HEK293 (cell line): Measurements from ENCODE around the gene SBF1.

Experiments used
- CTCF ChIA-PET: fragments of 350-600 bp; formaldehyde crosslinking; extraction: SDS; loops from one replicate; lab custom pipeline; 2021; ENCODE audit warnings: antibody characterized with exemption; lab: Yijun Ruan, JAX
- POLR2A ChIA-PET: fragments of 300-600 bp; formaldehyde crosslinking; extraction: SDS; loops from one replicate; lab custom pipeline; 2020; ENCODE audit warnings: antibody characterized with exemption, inconsistent platforms; lab: Yijun Ruan, JAX
- H3K27ac ChIP-seq: fragments of 200-500 bp; sonication (Bioruptor generic); 2 replicates; pipeline ENCODE4 v1.5.1; 2014; ENCODE audit warnings: low read depth, low read length, control low read depth, inconsistent platforms; ENCODE audit errors: extremely low read depth
- H3K36me3 ChIP-seq, 2 experiments: fragments of 200-500 bp in 1 of 2; sonication (Bioruptor generic) in 1 of 2; 1 replicate in 1 of 2; 2 replicates in 1 of 2; pipeline ENCODE4 v1.5.1; 2014 to 2017; ENCODE audit warnings: inconsistent platforms in 2 of 2, low read length in 2 of 2; ENCODE audit not compliant: control insufficient read depth in 2 of 2, insufficient read depth in 1 of 2
- H3K4me1 ChIP-seq: fragments of 200-500 bp; sonication (Bioruptor generic); 2 replicates; pipeline ENCODE4 v1.5.1; 2014; ENCODE audit warnings: mild to moderate bottlenecking, low read length, inconsistent platforms; ENCODE audit not compliant: control insufficient read depth, insufficient read depth
- H3K4me3 ChIP-seq: 2 replicates; pipeline ENCODE4 v1.5.1; 2011; ENCODE audit warnings: low read depth, mild to moderate bottlenecking, control low read depth, low read length, moderate library complexity
- H3K9me3 ChIP-seq: fragments of 200-500 bp; sonication (Bioruptor generic); 2 replicates; pipeline ENCODE4 v1.5.1; 2014; ENCODE audit warnings: low read depth, low read length, inconsistent platforms; ENCODE audit not compliant: control insufficient read depth, insufficient read depth
- AEBP2 ChIP-seq: fragments of 450-650 bp; formaldehyde crosslinking; IDR thresholded peaks from 2 replicates; pipeline ENCODE4 v1.5.1; 2016; ENCODE audit warnings: missing biosample characterization, missing genetic modification characterization, borderline replicate concordance
- HOXC10 ChIP-seq: sonication (generic); formaldehyde crosslinking; IDR thresholded peaks from 2 replicates; pipeline ENCODE4 v1.8.1; 2023; ENCODE audit warnings: mild to moderate bottlenecking, missing genetic modification reagents
- KLF9 ChIP-seq: fragments of 450-650 bp; formaldehyde crosslinking; IDR thresholded peaks from 2 replicates; pipeline ENCODE4 v1.5.1; 2016; ENCODE audit warnings: missing biosample characterization, missing genetic modification characterization, low read depth
- SALL2 ChIP-seq: fragments of 450-650 bp; formaldehyde crosslinking; IDR thresholded peaks from 2 replicates; pipeline ENCODE4 v1.5.0; 2017; ENCODE audit warnings: missing biosample characterization, mild to moderate bottlenecking, missing genetic modification characterization, borderline replicate concordance
- SP2 ChIP-seq: fragments of 450-650 bp; formaldehyde crosslinking; IDR thresholded peaks from 2 replicates; pipeline ENCODE4 v1.5.1; 2016; ENCODE audit warnings: missing biosample characterization, missing genetic modification characterization
- SP3 ChIP-seq: fragments of 450-650 bp; formaldehyde crosslinking; IDR thresholded peaks from 2 replicates; pipeline ENCODE4 v1.5.1; 2016; ENCODE audit warnings: missing biosample characterization, missing genetic modification characterization
- TSHZ1 ChIP-seq: fragments of 450-650 bp; formaldehyde crosslinking; IDR thresholded peaks from 2 replicates; pipeline ENCODE4 v1.5.1; 2016; ENCODE audit warnings: missing biosample characterization, missing genetic modification characterization, borderline replicate concordance
- ZBTB1 ChIP-seq: fragments of 450-650 bp; formaldehyde crosslinking; IDR thresholded peaks from 2 replicates; pipeline ENCODE4 v1.5.1; 2016; ENCODE audit warnings: missing biosample characterization, missing genetic modification characterization
- ZBTB17 ChIP-seq: fragments of 450-650 bp; formaldehyde crosslinking; IDR thresholded peaks from 2 replicates; pipeline ENCODE4 v1.5.1; 2016; ENCODE audit warnings: missing biosample characterization, missing genetic modification characterization
- ZBTB26 ChIP-seq: fragments of 450-650 bp; formaldehyde crosslinking; optimal IDR thresholded peaks from 2 replicates; pipeline ENCODE3; 2016; ENCODE audit warnings: missing biosample characterization, mild to moderate bottlenecking, missing genetic modification characterization
- ZBTB48 ChIP-seq: fragments of 450-650 bp; formaldehyde crosslinking; IDR thresholded peaks from 2 replicates; pipeline ENCODE4 v1.5.1; 2016; ENCODE audit warnings: missing biosample characterization, missing genetic modification characterization
- ZEB2 ChIP-seq: fragments of 450-650 bp; formaldehyde crosslinking; IDR thresholded peaks from 2 replicates; pipeline ENCODE4 v1.5.1; 2016; ENCODE audit warnings: missing biosample characterization, missing genetic modification characterization
- ZNF114 ChIP-seq: fragments of 450-650 bp; formaldehyde crosslinking; IDR thresholded peaks from 2 replicates; pipeline ENCODE4 v1.5.0; 2017; ENCODE audit warnings: missing biosample characterization, missing genetic modification characterization
- ZNF138 ChIP-seq: fragments of 450-650 bp; formaldehyde crosslinking; IDR thresholded peaks from 2 replicates; pipeline ENCODE4 v1.5.1; 2016; ENCODE audit warnings: missing biosample characterization, missing genetic modification characterization, borderline replicate concordance
- ZNF155 ChIP-seq: fragments of 450-650 bp; formaldehyde crosslinking; IDR thresholded peaks from 2 replicates; pipeline ENCODE4 v1.5.1; 2016; ENCODE audit warnings: missing biosample characterization, missing genetic modification characterization
- ZNF223 ChIP-seq: fragments of 450-650 bp; formaldehyde crosslinking; IDR thresholded peaks from 2 replicates; pipeline ENCODE4 v1.5.1; 2016; ENCODE audit warnings: missing biosample characterization, missing genetic modification characterization
- ZNF239 ChIP-seq: fragments of 450-650 bp; formaldehyde crosslinking; IDR thresholded peaks from 2 replicates; pipeline ENCODE4 v1.5.1; 2016; ENCODE audit warnings: missing biosample characterization, missing genetic modification characterization
- ZNF274 ChIP-seq, 2 experiments: fragments of 200-500 bp in 1 of 2; fragments of 450-650 bp in 1 of 2; sonication (Bioruptor generic) in 1 of 2; formaldehyde crosslinking in 1 of 2; IDR thresholded peaks; 2 replicates each; pipeline versions ENCODE4 v1.5.1 to v1.6.1; 2014 to 2016; ENCODE audit warnings: borderline replicate concordance in 1 of 2, inconsistent platforms in 1 of 2, low read length in 1 of 2, missing biosample characterization in 1 of 2, missing genetic modification characterization in 1 of 2
- ZNF416 ChIP-seq: fragments of 450-650 bp; formaldehyde crosslinking; IDR thresholded peaks from 2 replicates; pipeline ENCODE4 v1.5.1; 2016; ENCODE audit warnings: missing biosample characterization, missing genetic modification characterization
- ZNF423 ChIP-seq: fragments of 450-650 bp; formaldehyde crosslinking; IDR thresholded peaks from 2 replicates; pipeline ENCODE4 v1.5.1; 2016; ENCODE audit warnings: missing biosample characterization, missing genetic modification characterization
- ZNF488 ChIP-seq: fragments of 450-650 bp; formaldehyde crosslinking; IDR thresholded peaks from 2 replicates; pipeline ENCODE4 v1.5.1; 2016; ENCODE audit warnings: missing biosample characterization, missing genetic modification characterization
- ZNF530 ChIP-seq: fragments of 450-650 bp; formaldehyde crosslinking; IDR thresholded peaks from 2 replicates; pipeline ENCODE4 v1.5.1; 2016; ENCODE audit warnings: low read depth, missing biosample characterization, missing genetic modification characterization
- ZNF549 ChIP-seq: fragments of 450-650 bp; IDR thresholded peaks from 2 replicates; pipeline ENCODE4 v1.5.1; 2018; ENCODE audit warnings: missing biosample characterization, missing genetic modification characterization, mild to moderate bottlenecking, inconsistent platforms, moderate library complexity
- ZNF76 ChIP-seq: fragments of 450-650 bp; formaldehyde crosslinking; IDR thresholded peaks from 2 replicates; pipeline ENCODE4; 2016; ENCODE audit warnings: low read depth, missing biosample characterization, missing genetic modification characterization, borderline replicate concordance
- ZNF776 ChIP-seq: fragments of 450-650 bp; formaldehyde crosslinking; IDR thresholded peaks from 2 replicates; pipeline ENCODE4 v1.5.0; 2017; ENCODE audit warnings: missing biosample characterization, missing genetic modification characterization, borderline replicate concordance
- ZNF791 ChIP-seq: fragments of 450-650 bp; formaldehyde crosslinking; IDR thresholded peaks from 2 replicates; pipeline ENCODE4 v1.5.1; 2016; ENCODE audit warnings: missing biosample characterization, missing genetic modification characterization

SBF1 gene

GRCh38 chr22:50406416-50407170 is 68.2 kb downstream of the SBF1 start (continued):
- TF ChIP-seq ZNF488 (tag by site-specific recombination): no peak
- TF ChIP-seq ZNF549 (tag by site-specific recombination): no peak
- no peak for TF ChIP-seq ZNF138 (tag by site-specific recombination)
- TF ChIP-seq SP2 (tag by site-specific recombination): no peak
- TF ChIP-seq ZNF223: no peak
- no peak for TF ChIP-seq ZNF155 (tag by site-specific recombination)
- TF ChIP-seq ZNF791 (tag by site-specific recombination): no peak
- no peak for TF ChIP-seq ZNF239
- no peak for TF ChIP-seq ZNF416 (tag by site-specific recombination)
- no peak for TF ChIP-seq HOXC10

- H3K4me1 ChIP-seq: no peaks in the 10 kb centered on the region
- H3K4me3 ChIP-seq: no peak overlapping the region
- peaks cover 24 to 71% of the 10 kb centered on the region in 2 experiments; a peak in 2 of 3 replicates for H3K36me3 ChIP-seq
- POLR2A ChIA-PET: interaction anchor here (0.6 to 1.1 kb wide), 2 partner anchors 9 to 14 kb away, joined by 3 to 6 read pairs; no protein-coding TSS in a partner anchor
- TF ChIP-seq ZNF776 (no peak), ZNF76 (tag by site-specific recombination) (no peak), ZEB2 (tag by site-specific recombination) (no peak), ZNF423 (tag by site-specific recombination) (no peak), SP3 (tag by site-specific recombination) (no peak)
- TF ChIP-seq, all 188 proteins: peak for 0
- no peak overlapping the region for H3K27ac ChIP-seq
- CTCF ChIA-PET: interaction anchor here (0.6 kb wide), 2 partner anchors 25 to 49 kb away, joined by 4 read pairs; no protein-coding TSS in a partner anchor
- H3K9me3 ChIP-seq: no peaks in the 10 kb centered on the region
Observed at GRCh38 chr22:50403701-50404101, 71.1 kb downstream of the SBF1 start.

- no peak overlapping the region; the same call in 1 of the 2 replicates for H3K27ac ChIP-seq
- peaks cover 6% of the 10 kb centered on the region for H3K4me1 ChIP-seq
- H3K36me3 ChIP-seq: peaks cover 12 to 53% of the 10 kb centered on the region in 2 experiments; a peak in 2 of 3 replicates
- no peak overlapping the region for H3K4me3 ChIP-seq
- ChIA-PET CTCF (no interaction called here), POLR2A (no interaction called here)
- H3K9me3 ChIP-seq: no peaks in the 10 kb centered on the region
- TF ChIP-seq ZBTB17 (no peak), SALL2 (tag by site-specific recombination) (no peak), TSHZ1 (tag by site-specific recombination) (no peak), ZNF530 (tag by site-specific recombination) (no peak), ZBTB1 (tag by site-specific recombination) (no peak), ZNF114 (tag by site-specific recombination) (no peak), ZBTB48 (no peak), ZNF76 (tag by site-specific recombination) (no peak), ZNF239 (no peak), KLF9 (tag by site-specific recombination) (no peak), ZNF274 (IDR thresholded peaks at IDR 0.05; ENCODE audit: low read length) (no peak), ZNF274 (tag by site-specific recombination; IDR thresholded peaks at IDR 0.05; ENCODE audit: borderline replicate concordance) (no peak), ZBTB26 (tag by site-specific recombination) (no peak), AEBP2 (tag by site-specific recombination) (no peak)
Observed at GRCh38 chr22:50401907-50402306, 72.9 kb downstream of the SBF1 start.
